Esophagus muscularis mucosa (tissue), 4 donors: ENCODE measurements around the gene MGAT2.

ENCODE experiments used
- CTCF ChIP-seq, 3 experiments: fragments of 200-600 bp in 2 of 3; fragments of 450-650 bp in 1 of 3; sonication (generic) in 2 of 3; IDR thresholded peaks; one replicate each; pipeline ENCODE4 v1.5.1; 2017 to 2019; ENCODE audit warnings: antibody characterized with exemption in 3 of 3, mild to moderate bottlenecking in 2 of 3, moderate library complexity in 1 of 3
- EP300 ChIP-seq: sonication (generic); formaldehyde crosslinking; IDR thresholded peaks from one replicate; pipeline ENCODE4 v1.6.1; 2017; ENCODE audit warnings: antibody characterized with exemption
- POLR2A ChIP-seq: fragments of 450-650 bp; IDR thresholded peaks from one replicate; pipeline ENCODE4 v1.6.1; 2017; ENCODE audit warnings: antibody characterized with exemption, moderate library complexity, mild to moderate bottlenecking, low read depth
- POLR2AphosphoS5 ChIP-seq, 2 donors: sonication (generic); formaldehyde crosslinking; IDR thresholded peaks; one replicate each; pipeline ENCODE4 v1.6.1; 2017; ENCODE audit warnings: antibody characterized with exemption in 2 of 2

GRCh38 chr14:49579841-49580240, 40.8 kb upstream of the MGAT2 start:
- TF ChIP-seq POLR2A (no peak), CTCF (IDR thresholded peaks at IDR 0.05) (no peak), POLR2AphosphoS5 (IDR thresholded peaks at IDR 0.05) (no peak), EP300 (no peak)
